Breast epithelium (tissue), 3 donors: ENCODE measurements around the gene PLGRKT.

ENCODE experiments used
- CTCF ChIP-seq, 3 donors: fragments of 450-650 bp; IDR thresholded peaks; one replicate each; pipeline ENCODE4 v1.5.1; 2016 to 2017; ENCODE audit warnings: antibody characterized with exemption in 3 of 3, mild to moderate bottlenecking in 3 of 3, moderate library complexity in 3 of 3
- POLR2A ChIP-seq: fragments of 450-650 bp; IDR thresholded peaks from one replicate; pipeline ENCODE4 v1.6.1; 2016; ENCODE audit warnings: antibody characterized with exemption, mild to moderate bottlenecking, moderate library complexity

GRCh38 chr9:5481322-5482040 is 43.8 kb upstream of the PLGRKT start:
- TF ChIP-seq POLR2A (no peak), CTCF (IDR thresholded peaks at IDR 0.05) (no peak)
